K562 (cell line): Measurements from ENCODE around the gene USP38. TPM values are rescaled to one million over a fixed set of nuclear protein-coding genes. Genes with fewer than 3 reads are reported as not detected.

Source experiments
- BRCA1 ChIP-seq, 2 experiments: fragments of 450-650 bp in 1 of 2; sonication (generic) in 1 of 2; formaldehyde crosslinking in 1 of 2; IDR thresholded peaks; 2 replicates each; pipeline versions ENCODE4 v1.5.0 to v1.6.1; 2017 to 2020; ENCODE audit warnings: mild to moderate bottlenecking in 1 of 2, missing genetic modification reagents in 1 of 2
- HDAC3 ChIP-seq: fragments of 450-650 bp; IDR thresholded peaks from 2 replicates; pipeline ENCODE4 v1.6.1; 2018; ENCODE audit warnings: borderline replicate concordance, mild to moderate bottlenecking, moderate library complexity; ENCODE audit not compliant: partially characterized antibody
- HNRNPLL ChIP-seq: fragments of 200-400 bp; formaldehyde crosslinking; IDR thresholded peaks from 2 replicates; pipeline ENCODE4 v1.6.1; 2017; ENCODE audit warnings: low read length, low read depth, mild to moderate bottlenecking; ENCODE audit not compliant: poor library complexity, severe bottlenecking
- SIX5 ChIP-seq, 2 experiments: IDR thresholded peaks; 2 replicates each; pipeline ENCODE4 v1.6.1; 2011; ENCODE audit warnings: low read length in 2 of 2, borderline replicate concordance in 1 of 2, low read depth in 1 of 2, mild to moderate bottlenecking in 1 of 2, moderate library complexity in 1 of 2; ENCODE audit not compliant: insufficient read depth in 1 of 2
- SUPT5H ChIP-seq: fragments of 450-650 bp; IDR thresholded peaks from 2 replicates; pipeline ENCODE4 v1.6.1; 2016
- polyA plus RNA-seq, 8 experiments: library from polyadenylated mRNA; depleted of rRNA in 4 of 8; stranded (reverse) in 5 of 8; unstranded in 3 of 8; fragments of >200 nt; fragmentation: Nextera tagmentation in 2 of 8; fragmentation: Illumina TruSeq in 1 of 8; extraction: Ambion mirVana in 2 of 8; extraction: Trizol in 1 of 8; gene quantifications; 2 replicates each; pipeline versions ENCODE4 v1.2.1 to v1.2.3, GENCODE V29; 2011 to 2014; ENCODE audit warnings: inconsistent platforms in 1 of 8, missing spikeins in 1 of 8
- total RNA-seq, 7 experiments: library from RNA; depleted of rRNA in 6 of 7; stranded (reverse); fragments of >200 nt in 6 of 7; fragmentation: Illumina TruSeq in 2 of 7; extraction: Trizol in 2 of 7; gene quantifications; 2 replicates each; pipeline versions ENCODE4 v1.2.1 to v1.2.3, GENCODE V29; 2011 to 2021; ENCODE audit warnings: low replicate concordance in 1 of 7
- TF ChIP-seq, protein P1 (sequence below): fragments of 250-450 bp; sonication (Bioruptor Pico); IDR thresholded peaks from 2 replicates; pipeline ENCODE4 v1.5.1; 2021; ENCODE audit warnings: mild to moderate bottlenecking
- TF ChIP-seq, protein P2 (sequence below): fragments of 450-650 bp; IDR thresholded peaks from 2 replicates; pipeline ENCODE4 v1.6.1; 2018; ENCODE audit warnings: mild to moderate bottlenecking, low read depth; ENCODE audit not compliant: partially characterized antibody
- TF ChIP-seq, protein P3 (sequence below), 2 experiments: fragments of 450-650 bp; conservative IDR thresholded peaks; 2 replicates each; pipeline ENCODE4 v1.6.1; 2017; ENCODE audit warnings: mild to moderate bottlenecking in 2 of 2, moderate library complexity in 2 of 2
- TF ChIP-seq, protein P4 (sequence below): conservative IDR thresholded peaks from 2 replicates; pipeline ENCODE4 v1.6.1; 2011; ENCODE audit warnings: low read depth, mild to moderate bottlenecking, low read length; ENCODE audit not compliant: control insufficient read depth

Gene USP38
- total and polyA plus RNA-seq, 9 of the 15 experiments (the other 6 are each of a cell fraction or from before 2014, with no cell fraction given), result 4.2 to 20.6 (median 11.2) TPM

DNA sequence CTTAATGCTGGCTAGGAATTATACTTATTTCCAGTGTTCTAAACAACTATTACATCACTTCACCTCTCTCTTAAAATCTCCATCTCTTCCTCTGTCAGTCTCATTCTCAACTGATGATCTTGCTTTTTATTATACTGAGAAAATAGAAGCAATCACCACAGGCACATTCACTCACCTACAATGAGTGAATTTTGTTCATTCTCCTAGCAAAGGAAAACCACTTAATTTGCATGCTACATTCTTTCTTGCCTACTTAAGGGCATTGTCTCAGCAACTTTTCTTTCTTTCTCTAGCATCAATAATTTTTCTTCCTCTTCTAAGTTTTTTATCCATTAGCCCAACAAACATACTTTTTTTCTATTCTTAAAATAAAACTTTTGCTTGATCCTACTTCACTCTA, 21.1 kb upstream of the USP38 start (continued):
- TF ChIP-seq, protein P1, sequence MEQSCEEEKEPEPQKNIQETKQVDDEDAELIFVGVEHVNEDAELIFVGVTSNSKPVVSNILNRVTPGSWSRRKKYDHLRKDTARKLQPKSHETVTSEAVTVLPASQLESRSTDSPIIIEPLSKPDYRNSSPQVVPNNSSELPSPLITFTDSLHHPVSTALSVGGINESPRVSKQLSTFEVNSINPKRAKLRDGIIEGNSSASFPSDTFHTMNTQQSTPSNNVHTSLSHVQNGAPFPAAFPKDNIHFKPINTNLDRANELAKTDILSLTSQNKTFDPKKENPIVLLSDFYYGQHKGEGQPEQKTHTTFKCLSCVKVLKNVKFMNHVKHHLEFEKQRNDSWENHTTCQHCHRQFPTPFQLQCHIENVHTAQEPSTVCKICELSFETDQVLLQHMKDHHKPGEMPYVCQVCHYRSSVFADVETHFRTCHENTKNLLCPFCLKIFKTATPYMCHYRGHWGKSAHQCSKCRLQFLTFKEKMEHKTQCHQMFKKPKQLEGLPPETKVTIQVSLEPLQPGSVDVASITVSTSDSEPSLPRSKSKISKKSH (CRISPR knock-in tag), result no peak
- no peak for TF ChIP-seq BRCA1 (IDR thresholded peaks at IDR 0.05)
- no peak for TF ChIP-seq BRCA1 (CRISPR knock-in tag; IDR thresholded peaks at IDR 0.05)
- TF ChIP-seq, protein P2, sequence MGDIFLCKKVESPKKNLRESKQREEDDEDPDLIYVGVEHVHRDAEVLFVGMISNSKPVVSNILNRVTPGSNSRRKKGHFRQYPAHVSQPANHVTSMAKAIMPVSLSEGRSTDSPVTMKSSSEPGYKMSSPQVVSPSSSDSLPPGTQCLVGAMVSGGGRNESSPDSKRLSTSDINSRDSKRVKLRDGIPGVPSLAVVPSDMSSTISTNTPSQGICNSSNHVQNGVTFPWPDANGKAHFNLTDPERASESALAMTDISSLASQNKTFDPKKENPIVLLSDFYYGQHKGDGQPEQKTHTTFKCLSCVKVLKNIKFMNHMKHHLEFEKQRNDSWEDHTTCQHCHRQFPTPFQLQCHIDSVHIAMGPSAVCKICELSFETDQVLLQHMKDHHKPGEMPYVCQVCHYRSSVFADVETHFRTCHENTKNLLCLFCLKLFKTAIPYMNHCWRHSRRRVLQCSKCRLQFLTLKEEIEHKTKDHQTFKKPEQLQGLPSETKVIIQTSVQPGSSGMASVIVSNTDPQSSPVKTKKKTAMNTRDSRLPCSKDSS, result no peak
- TF ChIP-seq, protein P3, sequence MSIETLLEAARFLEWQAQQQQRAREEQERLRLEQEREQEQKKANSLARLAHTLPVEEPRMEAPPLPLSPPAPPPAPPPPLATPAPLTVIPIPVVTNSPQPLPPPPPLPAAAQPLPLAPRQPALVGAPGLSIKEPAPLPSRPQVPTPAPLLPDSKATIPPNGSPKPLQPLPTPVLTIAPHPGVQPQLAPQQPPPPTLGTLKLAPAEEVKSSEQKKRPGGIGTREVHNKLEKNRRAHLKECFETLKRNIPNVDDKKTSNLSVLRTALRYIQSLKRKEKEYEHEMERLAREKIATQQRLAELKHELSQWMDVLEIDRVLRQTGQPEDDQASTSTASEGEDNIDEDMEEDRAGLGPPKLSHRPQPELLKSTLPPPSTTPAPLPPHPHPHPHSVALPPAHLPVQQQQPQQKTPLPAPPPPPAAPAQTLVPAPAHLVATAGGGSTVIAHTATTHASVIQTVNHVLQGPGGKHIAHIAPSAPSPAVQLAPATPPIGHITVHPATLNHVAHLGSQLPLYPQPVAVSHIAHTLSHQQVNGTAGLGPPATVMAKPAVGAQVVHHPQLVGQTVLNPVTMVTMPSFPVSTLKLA (conservative IDR thresholded peaks at IDR 0.05), result no peak
- TF ChIP-seq, protein P4, sequence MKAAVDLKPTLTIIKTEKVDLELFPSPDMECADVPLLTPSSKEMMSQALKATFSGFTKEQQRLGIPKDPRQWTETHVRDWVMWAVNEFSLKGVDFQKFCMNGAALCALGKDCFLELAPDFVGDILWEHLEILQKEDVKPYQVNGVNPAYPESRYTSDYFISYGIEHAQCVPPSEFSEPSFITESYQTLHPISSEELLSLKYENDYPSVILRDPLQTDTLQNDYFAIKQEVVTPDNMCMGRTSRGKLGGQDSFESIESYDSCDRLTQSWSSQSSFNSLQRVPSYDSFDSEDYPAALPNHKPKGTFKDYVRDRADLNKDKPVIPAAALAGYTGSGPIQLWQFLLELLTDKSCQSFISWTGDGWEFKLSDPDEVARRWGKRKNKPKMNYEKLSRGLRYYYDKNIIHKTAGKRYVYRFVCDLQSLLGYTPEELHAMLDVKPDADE, result no peak
- no peak for TF ChIP-seq HDAC3
- TF ChIP-seq HNRNPLL, result no peak
- no peak for TF ChIP-seq SUPT5H
- TF ChIP-seq SIX5 (IDR thresholded peaks at IDR 0.05; ENCODE audit: borderline replicate concordance in 1 of 2, insufficient read depth in 1 of 2, low read depth in 1 of 2, low read length in 2 of 2), result no peak
